22Rv1 (cell line): ENCODE results near the gene PEAK1.

ENCODE experiments used
- CTCF ChIP-seq: fragments of 450-650 bp; IDR thresholded peaks from 2 replicates; pipeline ENCODE4 v1.5.1; 2017; ENCODE audit warnings: mild to moderate bottlenecking
- ZFX ChIP-seq: fragments of 450-650 bp; IDR thresholded peaks from 2 replicates; pipeline ENCODE4 v1.6.1; 2017; ENCODE audit warnings: antibody characterized with exemption, borderline replicate concordance

GRCh38 chr15:77426377-77426776 lies 6.5 kb upstream of the PEAK1 start:
- TF ChIP-seq CTCF (no peak), ZFX (no peak)
